Ammon's horn (tissue), 1 donor: ENCODE data around the gene MACC1.

Experiments
- DNase-seq: peaks from one replicate; pipeline ENCODE4 v3.0.0-alpha.2; 2016; ENCODE audit warnings: low spot score

The MACC1 gene

GRCh38 chr7:20217193-20217948, at the start of gene MACC1:
Gene MACC1 (minus strand): TSS chr7:20217384. CDS start chr7:20161862, 55,522 bp downstream.
- peak; percentile 34 for DNase-seq

GRCh38 chr7:20264623-20265022, 47.4 kb upstream of the MACC1 start:
- no peak for DNase-seq

GRCh38 chr7:20260223-20260622, 43.0 kb upstream of the MACC1 start:
- DNase-seq, result peak; percentile 13

GRCh38 chr7:20257212-20257611, 40.0 kb upstream of the MACC1 start:
- DNase-seq, result no peak

- no peak for DNase-seq
Measured at GRCh38 chr7:20249920-20250319, 32.7 kb upstream of the MACC1 start.

- DNase-seq, result no peak
Measured at GRCh38 chr7:20249376-20249775, 32.2 kb upstream of the MACC1 start.

- no peak for DNase-seq
Measured at GRCh38 chr7:20246236-20246635, 29.1 kb upstream of the MACC1 start.

- no peak for DNase-seq
Measured at GRCh38 chr7:20244334-20245120, 27.3 kb upstream of the MACC1 start.

- no peak for DNase-seq
Measured at GRCh38 chr7:20241911-20242261, 24.7 kb upstream of the MACC1 start.

GRCh38 chr7:20241194-20241910, 24.2 kb upstream of the MACC1 start:
- no peak for DNase-seq

GRCh38 chr7:20240080-20240926, 23.1 kb upstream of the MACC1 start:
- DNase-seq, result no peak

- DNase-seq, result peak; percentile 42
Measured at GRCh38 chr7:20238754-20239324, 21.7 kb upstream of the MACC1 start.

- no peak for DNase-seq
Measured at GRCh38 chr7:20238194-20238753, 21.1 kb upstream of the MACC1 start.

GRCh38 chr7:20237464-20238193, 20.4 kb upstream of the MACC1 start:
- no peak for DNase-seq

- no peak for DNase-seq
Measured at GRCh38 chr7:20236790-20237189, 19.6 kb upstream of the MACC1 start.

- no peak for DNase-seq
Measured at GRCh38 chr7:20236043-20236442, 18.9 kb upstream of the MACC1 start.

GRCh38 chr7:20235288-20235687, 18.1 kb upstream of the MACC1 start:
- no peak for DNase-seq

GRCh38 chr7:20233362-20233761, 16.2 kb upstream of the MACC1 start:
- no peak for DNase-seq

- no peak for DNase-seq
Measured at GRCh38 chr7:20232848-20233247, 15.7 kb upstream of the MACC1 start.
